HG02938 (cell line): ENCODE data around the gene CAMK1D.

Experiments used
- ATAC-seq: cut with Tn5 transposase; IDR thresholded peaks from one replicate; pipeline ENCODE4 v1.9.1; 2021; ENCODE audit warnings: mild to moderate bottlenecking, moderate library complexity; ENCODE audit not compliant: unreplicated experiment

CAMK1D gene

GRCh38 chr10:12510984-12511383, 161.6 kb downstream of the CAMK1D start:
- no peak for ATAC-seq

DNA sequence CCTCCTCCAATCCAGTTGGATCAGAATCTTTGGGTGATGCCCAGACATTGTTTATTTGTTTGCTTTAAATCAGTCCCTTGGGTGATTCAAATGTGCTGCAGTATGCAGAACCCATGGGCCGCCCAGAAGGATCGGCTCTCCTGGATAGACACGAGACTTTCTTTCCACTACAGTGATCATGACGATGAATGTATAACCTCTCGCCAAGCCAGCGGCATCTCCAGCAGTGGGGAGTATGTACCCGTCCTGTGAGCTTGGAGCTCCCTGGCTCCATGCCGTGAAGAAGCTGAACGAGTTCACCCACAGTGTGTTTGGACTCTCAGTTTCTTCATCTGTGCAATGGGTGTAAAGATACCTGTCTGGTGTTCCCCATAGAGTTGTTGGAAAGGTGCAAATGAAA, 162.3 kb downstream of the CAMK1D start:
- ATAC-seq = no peak

- ATAC-seq = no peak
Observed at GRCh38 chr10:12512332-12513002, 163.1 kb downstream of the CAMK1D start.

- ATAC-seq = no peak
Observed at GRCh38 chr10:12513003-12513365, 163.6 kb downstream of the CAMK1D start.

GRCh38 chr10:12513775-12514673, 164.7 kb downstream of the CAMK1D start:
- ATAC-seq = no peak

DNA sequence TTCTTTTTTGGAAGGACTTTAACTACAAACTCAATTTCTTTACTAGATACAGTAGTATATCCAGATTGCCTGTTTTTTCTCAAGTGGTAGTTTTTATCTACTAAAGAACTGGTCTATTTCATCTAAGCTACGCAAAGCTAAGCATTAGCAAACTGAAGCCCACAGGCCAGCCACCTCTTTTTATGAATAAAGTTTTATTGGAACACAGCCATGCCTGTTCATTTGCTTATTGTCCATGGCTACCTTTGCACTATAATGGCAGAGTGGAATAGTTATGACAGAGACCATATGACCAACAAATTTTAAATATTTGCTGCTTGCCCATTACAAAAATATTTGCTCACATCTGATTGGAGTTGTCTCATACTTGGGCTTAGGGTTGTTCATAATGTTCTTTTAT, 168.7 kb downstream of the CAMK1D start:
- no peak for ATAC-seq

GRCh38 chr10:12521423-12521822, 172.1 kb downstream of the CAMK1D start:
- no peak for ATAC-seq

- no peak for ATAC-seq
Observed at GRCh38 chr10:12526311-12526710, 177.0 kb downstream of the CAMK1D start.

DNA sequence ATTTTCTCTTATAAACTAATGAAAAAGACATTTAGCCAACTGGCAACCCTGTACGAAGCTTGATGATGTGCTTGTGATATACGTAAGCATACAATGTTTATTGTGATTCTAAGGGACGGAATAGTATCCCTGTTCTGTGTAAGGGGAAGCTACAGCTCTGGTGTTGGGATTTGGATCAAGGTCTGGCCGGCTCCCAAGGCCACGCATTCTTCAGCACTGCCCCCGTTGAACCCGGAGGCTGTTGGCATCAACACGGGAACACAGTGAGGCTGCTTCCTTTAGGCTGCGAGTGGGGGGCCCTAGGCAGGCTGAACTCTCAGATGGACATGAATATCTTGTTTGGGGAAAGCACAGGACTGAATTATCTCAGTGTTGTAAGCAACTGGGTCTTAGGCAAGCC, 180.6 kb downstream of the CAMK1D start:
- ATAC-seq = no peak

DNA sequence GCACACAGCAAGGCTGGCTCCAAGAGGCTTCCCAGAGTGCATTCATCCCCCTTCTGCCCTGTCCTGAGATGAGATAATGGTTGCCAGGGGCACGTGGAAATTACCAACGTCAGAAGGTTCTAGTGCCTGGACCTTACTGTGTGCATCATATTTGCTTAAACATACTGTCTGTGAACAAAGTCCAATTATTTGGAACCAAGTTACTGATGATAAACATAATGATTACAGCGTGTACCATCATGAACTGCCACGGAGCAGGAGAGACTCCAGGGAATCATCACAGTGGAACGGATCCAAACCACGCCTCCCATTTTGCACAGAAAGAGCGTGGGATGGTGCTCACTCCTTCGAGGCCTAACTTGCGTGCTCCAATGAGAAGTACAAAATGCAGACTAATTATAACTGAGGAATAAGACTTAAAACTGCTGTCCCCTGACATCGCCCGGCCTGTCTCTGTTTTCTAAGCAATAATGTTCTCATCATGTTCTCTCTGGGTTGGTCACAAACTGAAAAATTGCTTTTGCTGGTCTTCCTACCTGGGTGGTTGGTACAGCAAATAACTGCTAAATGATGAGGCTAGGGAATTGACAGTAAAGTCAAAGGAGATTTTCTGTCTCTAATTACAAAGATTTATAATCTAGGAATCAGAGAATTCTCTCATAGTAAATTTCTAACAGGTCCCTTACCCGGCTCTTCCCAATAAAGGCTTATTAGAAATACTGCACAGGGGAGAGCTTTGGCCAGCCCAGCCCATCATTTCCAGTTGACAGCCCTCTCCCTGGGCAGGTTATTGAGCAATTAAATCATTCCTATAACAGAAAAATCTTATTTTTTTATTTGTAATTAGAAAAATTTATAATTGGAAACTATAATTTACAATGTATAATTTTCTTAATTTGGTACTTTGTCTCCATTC, 182.2 kb downstream of the CAMK1D start:
- ATAC-seq = no peak

GRCh38 chr10:12533151-12533550, 183.8 kb downstream of the CAMK1D start:
- ATAC-seq = no peak

DNA sequence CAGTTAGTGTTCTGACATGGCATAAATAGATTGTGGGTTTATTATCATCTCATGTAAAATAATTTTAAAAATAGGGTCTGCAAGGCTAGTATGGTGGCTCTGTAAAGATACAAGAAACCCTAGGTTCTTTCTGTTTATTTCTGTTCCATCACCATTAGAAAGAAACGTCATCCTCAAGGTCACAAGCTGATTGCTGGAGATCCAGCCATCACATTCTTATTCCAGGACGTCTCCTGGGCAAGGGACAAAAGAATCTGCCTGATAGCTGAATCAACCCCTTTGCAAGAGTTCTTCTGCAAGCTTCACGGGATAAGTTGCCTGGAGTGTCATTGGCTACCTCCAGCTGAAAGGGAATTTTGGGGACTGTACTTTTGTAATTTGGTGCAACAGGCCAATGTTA, 184.4 kb downstream of the CAMK1D start:
- no peak for ATAC-seq

DNA sequence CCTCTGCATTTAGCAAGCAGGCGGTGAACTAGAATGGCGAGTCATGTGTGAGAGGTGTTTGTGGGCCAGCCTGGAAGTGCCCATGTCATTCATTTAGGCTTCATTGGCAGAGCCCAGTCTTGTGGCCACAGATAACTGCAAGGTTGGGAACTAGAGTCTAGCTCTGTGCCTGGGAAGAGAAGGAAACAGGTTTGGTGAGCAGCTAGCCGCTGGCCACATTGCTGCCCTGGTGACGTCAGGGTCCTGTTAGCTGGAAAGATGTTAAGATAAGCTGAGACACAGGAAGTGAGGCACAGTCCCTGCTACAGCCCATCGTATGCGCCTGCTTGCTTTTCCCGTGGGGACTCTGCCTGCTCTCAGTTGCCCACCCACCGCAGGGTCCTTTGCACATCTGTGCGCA, 185.5 kb downstream of the CAMK1D start:
- ATAC-seq = no peak

GRCh38 chr10:12535656-12536055, 186.3 kb downstream of the CAMK1D start:
- ATAC-seq = no peak

DNA sequence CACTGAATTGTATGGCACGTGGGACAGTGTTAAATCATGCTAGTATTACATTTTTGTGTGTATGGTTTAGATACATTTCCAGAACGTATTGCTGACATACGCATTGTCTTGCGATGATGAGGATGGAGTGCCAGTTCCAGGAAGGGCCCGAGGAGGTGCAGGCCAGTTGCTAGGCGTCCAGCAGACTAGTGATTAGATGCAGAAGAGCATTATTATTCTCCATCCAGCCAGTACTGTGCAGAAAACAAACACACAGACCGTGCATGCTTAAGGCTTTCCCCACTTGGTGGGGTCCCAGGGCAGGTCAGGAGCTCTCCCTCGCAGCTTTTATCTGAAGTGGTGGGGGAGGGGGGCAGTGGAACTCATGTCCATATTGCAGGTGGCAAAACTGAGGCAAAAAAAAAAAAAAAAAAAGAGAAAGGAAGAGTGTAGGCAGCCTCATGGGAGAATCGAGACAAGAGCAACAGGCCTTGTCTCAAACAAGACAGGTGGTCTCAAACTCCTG, 189.2 kb downstream of the CAMK1D start:
- ATAC-seq = no peak

DNA sequence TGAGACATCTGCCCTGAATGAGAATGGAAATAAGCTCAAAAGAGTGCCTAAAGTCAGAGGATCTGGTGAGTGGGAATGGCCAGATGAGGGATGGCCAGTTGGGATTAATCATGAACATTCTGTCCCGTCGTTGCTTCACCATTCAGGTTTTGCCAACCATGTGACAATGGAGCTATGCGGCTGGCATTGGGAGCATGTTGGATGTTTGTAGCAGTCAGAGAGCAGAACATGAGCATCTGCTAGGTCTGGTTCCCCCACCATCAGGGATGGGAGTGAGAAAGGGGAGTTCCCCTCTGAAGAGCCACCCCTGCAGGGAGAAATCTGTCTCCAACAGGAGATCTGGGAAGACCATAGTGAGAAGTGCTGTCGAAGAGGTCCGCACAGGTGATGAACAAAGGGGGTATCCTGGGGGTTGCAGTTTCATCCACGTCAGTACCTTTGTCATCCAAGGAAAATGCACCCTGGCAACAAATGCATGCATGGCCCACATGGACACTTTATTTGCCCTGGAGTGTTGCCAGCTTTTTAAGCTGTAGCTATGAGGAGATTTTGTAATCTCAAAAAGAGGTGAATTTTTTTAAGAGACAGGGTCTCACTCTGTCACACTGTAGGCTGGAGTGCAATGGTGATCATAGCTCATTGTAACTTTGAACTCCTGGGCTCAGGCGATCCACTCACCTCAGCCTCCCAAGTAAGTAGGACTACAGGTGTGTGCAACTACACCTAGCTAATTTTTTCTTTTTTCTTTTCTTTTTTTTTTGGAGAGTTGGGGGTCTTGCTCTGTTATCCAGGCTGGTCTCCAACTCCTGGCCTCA, 190.2 kb downstream of the CAMK1D start:
- ATAC-seq = no peak

DNA sequence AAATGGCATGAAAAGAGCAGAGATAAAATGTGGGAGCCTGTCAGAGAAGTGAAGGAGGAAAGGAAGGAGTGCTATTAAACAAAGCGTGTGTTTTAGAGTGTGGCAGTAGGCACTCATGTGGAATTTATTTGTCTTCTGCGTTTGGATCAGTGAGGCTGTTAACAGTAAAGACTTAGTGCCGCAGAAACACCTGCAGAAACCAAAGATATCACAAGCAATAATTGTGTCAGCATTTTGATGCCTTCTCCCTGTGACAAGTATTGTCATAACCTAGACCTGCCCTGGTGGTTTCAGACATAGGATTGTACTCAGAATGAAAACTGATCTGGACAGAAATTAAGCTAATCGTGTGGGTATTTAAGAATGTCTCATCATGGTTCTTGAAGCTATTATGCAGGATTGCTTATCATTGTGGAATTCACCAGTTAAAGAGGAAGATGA, 191.0 kb downstream of the CAMK1D start:
- ATAC-seq = no peak

GRCh38 chr10:12541446-12542067, 192.2 kb downstream of the CAMK1D start:
- no peak for ATAC-seq

- ATAC-seq = no peak
Observed at GRCh38 chr10:12542133-12542670, 192.9 kb downstream of the CAMK1D start.
